IPS DF 6.9 (cell line): ENCODE measurements around the gene TMEM184A.

ENCODE experiments used
- DNase-seq: peaks from one replicate; pipeline ENCODE4 v3.0.0-alpha.2; 2013; ENCODE audit warnings: low read depth, low spot score
- H3K27ac ChIP-seq: one replicate; pipeline ENCODE4 v1.5.1; 2013; ENCODE audit warnings: low read length, control low read depth
- H3K27me3 ChIP-seq: 2 replicates; pipeline ENCODE4 v1.6.1; 2013; ENCODE audit warnings: mild to moderate bottlenecking, low read length; ENCODE audit not compliant: control insufficient read depth, insufficient read depth
- H3K36me3 ChIP-seq: 2 replicates; pipeline ENCODE4 v1.6.1; 2013; ENCODE audit warnings: low read length; ENCODE audit not compliant: control insufficient read depth, insufficient read depth
- H3K4me1 ChIP-seq: 2 replicates; pipeline ENCODE4 v1.6.1; 2013; ENCODE audit warnings: low read length; ENCODE audit not compliant: control insufficient read depth, insufficient read depth
- H3K4me3 ChIP-seq: 2 replicates; pipeline ENCODE4 v1.5.1; 2013; ENCODE audit warnings: mild to moderate bottlenecking, low read length
- H3K9me3 ChIP-seq: 2 replicates; pipeline ENCODE4 v1.6.1; 2013; ENCODE audit warnings: low read length, inconsistent platforms; ENCODE audit not compliant: control insufficient read depth, insufficient read depth
- WGBS: extraction: QIAGEN DNeasy Blood & Tissue Kit; methylation state at CpG from one replicate; pipeline ENCODE4 v1.1.7; 2013; ENCODE audit warnings: mixed read lengths, missing lambda C conversion rate; ENCODE audit not compliant: insufficient read length, insufficient coverage; 5-methylcytosine and 5-hydroxymethylcytosine counted together

The TMEM184A gene

GRCh38 chr7:1579481-1580421 lies 23.7 kb upstream of the TMEM184A start:
- Histone ChIP-seq H3K27me3 (no peaks in the 10 kb centered on the region), H3K36me3 (no peaks in the 10 kb centered on the region), H3K4me3 (no peak overlapping the region), H3K27ac (no peak overlapping the region), H3K9me3 (no peaks in the 10 kb centered on the region), H3K4me1 (peaks cover 6% of the 10 kb centered on the region)
- no CpG with 5 or more reads among the region's 14 CpGs for WGBS
- peak; percentile 87 for DNase-seq

- Histone ChIP-seq H3K4me1 (peaks cover 6% of the 10 kb centered on the region), H3K27ac (no peak overlapping the region), H3K9me3 (no peaks in the 10 kb centered on the region), H3K27me3 (no peaks in the 10 kb centered on the region), H3K36me3 (no peaks in the 10 kb centered on the region), H3K4me3 (no peak overlapping the region)
- DNase-seq = no peak
- WGBS = 100% methylated on average over 4 of the region's 6 CpGs
Measured at GRCh38 chr7:1578513-1578912, 22.5 kb upstream of the TMEM184A start.

- no peak overlapping the region for H3K4me3 ChIP-seq
- H3K9me3 ChIP-seq = no peaks in the 10 kb centered on the region
- no peaks in the 10 kb centered on the region for H3K27me3 ChIP-seq
- peak overlapping the region; percentile 0 for H3K27ac ChIP-seq
- peak; percentile 93 for DNase-seq
- H3K36me3 ChIP-seq = no peaks in the 10 kb centered on the region
- no CpG with 5 or more reads among the region's 15 CpGs for whole genome bisulfite sequencing
- peaks cover 6% of the 10 kb centered on the region for H3K4me1 ChIP-seq
Measured at GRCh38 chr7:1576521-1577253, 20.7 kb upstream of the TMEM184A start.

GRCh38 chr7:1575809-1576208 lies 19.8 kb upstream of the TMEM184A start:
- H3K27ac ChIP-seq = peak overlapping the region; percentile 0

GRCh38 chr7:1572111-1572822 lies 16.3 kb upstream of the TMEM184A start:
- no peaks in the 10 kb centered on the region for H3K27me3 ChIP-seq

More at GRCh38 chr7:1575809-1576208, 19.8 kb upstream of the TMEM184A start:
- H3K4me1 ChIP-seq = peaks cover 6% of the 10 kb centered on the region
- H3K27me3 ChIP-seq = no peaks in the 10 kb centered on the region
- H3K9me3 ChIP-seq = no peaks in the 10 kb centered on the region
- no peaks in the 10 kb centered on the region for H3K36me3 ChIP-seq
- H3K4me3 ChIP-seq = no peak overlapping the region
- no peak for DNase-seq
- WGBS = no CpG with 5 or more reads among the region's 7 CpGs

GRCh38 chr7:1569833-1570632 lies 14.0 kb upstream of the TMEM184A start, which contains the start of gene PSMG3:
Gene PSMG3, minus strand, starts transcription at chr7:1570032. Its CDS starts 693 bp downstream, at chr7:1569339.
- peaks cover 3% of the 10 kb centered on the region for H3K4me1 ChIP-seq

More at GRCh38 chr7:1572111-1572822, 16.3 kb upstream of the TMEM184A start:
- WGBS = no CpG with 5 or more reads among the region's 7 CpGs
- no peak for DNase-seq
- Histone ChIP-seq H3K4me3 (no peak overlapping the region), H3K27ac (no peak overlapping the region), H3K9me3 (no peaks in the 10 kb centered on the region), H3K36me3 (peaks cover 8% of the 10 kb centered on the region; the same call in 1 of the 2 replicates), H3K4me1 (peaks cover 6% of the 10 kb centered on the region)

GRCh38 chr7:1569440-1569832 lies 13.4 kb upstream of the TMEM184A start:
- Histone ChIP-seq H3K4me1 (peaks cover 3% of the 10 kb centered on the region), H3K27ac (no peak overlapping the region), H3K27me3 (no peaks in the 10 kb centered on the region), H3K36me3 (peaks cover 13% of the 10 kb centered on the region), H3K9me3 (no peaks in the 10 kb centered on the region), H3K4me3 (peak overlapping the region; percentile 88; the same call in 1 of the 2 replicates)
- no CpG with 5 or more reads among the region's 27 CpGs for WGBS
- DNase-seq = no peak

More at GRCh38 chr7:1569833-1570632, 14.0 kb upstream of the TMEM184A start, which contains the start of gene PSMG3:
- Histone ChIP-seq H3K36me3 (peaks cover 13% of the 10 kb centered on the region), H3K27me3 (no peaks in the 10 kb centered on the region), H3K9me3 (no peaks in the 10 kb centered on the region), H3K27ac (no peak within 1 kb of the TSS), H3K4me3 (peak within 1 kb of the TSS; percentile 88)
- WGBS = no CpG with 5 or more reads among the region's 95 CpGs
- no peak for DNase-seq

GRCh38 chr7:1569016-1569415 lies 13.0 kb upstream of the TMEM184A start:
- Histone ChIP-seq H3K4me3 (peak overlapping the region; percentile 88; the same call in 1 of the 2 replicates), H3K9me3 (no peaks in the 10 kb centered on the region), H3K27ac (no peak overlapping the region), H3K4me1 (peaks cover 3% of the 10 kb centered on the region), H3K27me3 (no peaks in the 10 kb centered on the region), H3K36me3 (peaks cover 13% of the 10 kb centered on the region)
- WGBS = no CpG with 5 or more reads among the region's 13 CpGs
- no peak for DNase-seq

GRCh38 chr7:1567896-1568510 lies 12.0 kb upstream of the TMEM184A start:
- no peak for DNase-seq
- no peak overlapping the region for H3K4me3 ChIP-seq
- no CpG with 5 or more reads among the region's 17 CpGs for WGBS
- peaks cover 13% of the 10 kb centered on the region for H3K36me3 ChIP-seq
- peaks cover 3% of the 10 kb centered on the region for H3K4me1 ChIP-seq
- H3K27ac ChIP-seq = no peak overlapping the region
- H3K27me3 ChIP-seq = no peaks in the 10 kb centered on the region
- no peaks in the 10 kb centered on the region for H3K9me3 ChIP-seq
